GM18861 (cell line): ENCODE data around the gene ASF1A.

Experiments
- ATAC-seq: cut with Tn5 transposase; IDR thresholded peaks from one replicate; pipeline ENCODE4 v1.9.1; 2021; ENCODE audit not compliant: unreplicated experiment

The ASF1A gene

DNA sequence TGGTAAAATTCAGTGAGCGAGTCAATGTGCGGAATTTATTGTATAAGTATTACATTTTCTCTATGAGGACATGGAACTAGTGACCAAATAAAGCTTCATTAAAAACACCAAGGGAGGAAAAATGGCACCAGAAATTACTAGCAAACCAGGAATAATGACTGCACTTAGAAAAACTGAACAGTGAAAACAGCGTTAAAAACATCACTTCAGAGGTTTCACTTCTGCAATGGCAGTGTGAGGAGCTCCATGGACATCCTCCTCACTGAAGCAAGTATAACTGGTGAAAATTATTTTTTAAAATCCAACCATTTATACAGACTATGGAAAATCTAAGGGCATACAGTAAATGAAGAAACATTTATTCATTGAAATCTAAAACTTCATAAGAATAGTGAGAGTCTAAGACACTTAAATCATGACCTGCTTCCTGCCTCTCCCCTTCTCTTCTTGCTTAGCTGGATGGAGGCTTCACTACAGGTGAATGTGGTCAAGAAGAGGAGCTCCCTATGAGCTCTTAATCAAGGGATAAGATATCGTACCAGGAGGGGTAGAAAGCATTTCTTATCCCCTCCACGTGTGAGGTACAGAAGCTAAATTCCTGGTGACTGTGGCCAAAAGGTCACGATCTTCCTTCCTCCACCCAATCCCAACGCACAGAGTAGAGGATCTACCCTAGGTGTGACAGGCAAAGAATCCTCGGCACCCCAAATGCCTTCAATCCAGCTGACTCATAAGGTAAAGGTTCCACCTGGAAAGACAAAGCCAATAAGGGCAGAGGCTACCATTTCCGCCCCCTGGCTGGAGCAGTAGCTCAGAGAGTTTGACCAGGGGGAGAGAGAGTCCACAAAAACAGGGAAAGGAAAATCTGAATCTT is 12.3 kb upstream of the ASF1A start:
- peak; percentile 83 for ATAC-seq

DNA sequence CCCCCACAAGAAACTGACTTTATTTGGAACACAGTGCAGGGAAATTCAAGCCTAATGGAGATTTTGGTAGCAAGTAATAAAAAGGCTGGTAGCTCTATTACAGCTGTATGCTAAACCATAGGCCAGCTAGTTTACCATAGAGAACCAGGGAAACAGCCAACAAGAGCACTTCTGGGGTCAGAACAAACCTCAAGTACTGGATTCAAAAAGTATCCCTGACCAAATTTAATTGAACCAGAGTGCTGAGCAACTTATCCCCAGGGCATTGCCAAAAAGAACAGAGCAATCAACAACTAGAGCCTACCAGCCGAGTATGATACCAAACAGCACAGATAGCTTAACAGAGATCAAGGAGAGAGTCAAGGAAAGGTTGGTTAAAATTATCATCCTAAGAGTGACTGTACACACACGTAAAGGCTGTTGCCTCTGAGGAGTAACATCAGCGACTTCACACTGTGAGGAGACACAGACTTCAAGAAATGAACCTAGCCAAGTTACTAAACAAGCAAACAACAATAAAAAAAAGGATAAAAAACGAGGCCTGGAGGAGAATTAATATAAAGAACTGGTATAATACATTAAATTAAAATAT is 11.5 kb upstream of the ASF1A start:
- no peak for ATAC-seq

- no peak for ATAC-seq
Observed at GRCh38 chr6:118886641-118887040, 7.3 kb upstream of the ASF1A start.

DNA sequence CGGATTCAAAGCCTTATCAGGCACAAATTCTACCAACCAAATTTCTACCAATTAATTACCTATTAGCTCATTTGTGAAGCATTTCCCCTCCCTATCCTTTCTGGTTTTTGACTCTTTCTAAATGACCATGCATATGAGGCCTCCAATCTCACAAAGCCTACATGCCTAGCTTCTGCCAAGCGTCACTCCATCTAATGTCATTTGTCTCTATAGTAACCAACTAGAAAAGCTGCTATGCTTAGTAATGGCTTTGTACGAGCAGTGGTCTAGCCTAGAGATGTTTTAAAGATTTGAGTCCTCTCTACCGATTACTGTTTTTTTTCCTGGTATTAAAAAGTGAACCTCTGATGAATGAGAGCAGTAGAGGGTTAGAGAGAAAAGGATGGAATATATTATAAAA is 4.8 kb upstream of the ASF1A start:
- ATAC-seq, result no peak

GRCh38 chr6:118890997-118891790 is 2.8 kb upstream of the ASF1A start:
- peak; percentile 24 for ATAC-seq

DNA sequence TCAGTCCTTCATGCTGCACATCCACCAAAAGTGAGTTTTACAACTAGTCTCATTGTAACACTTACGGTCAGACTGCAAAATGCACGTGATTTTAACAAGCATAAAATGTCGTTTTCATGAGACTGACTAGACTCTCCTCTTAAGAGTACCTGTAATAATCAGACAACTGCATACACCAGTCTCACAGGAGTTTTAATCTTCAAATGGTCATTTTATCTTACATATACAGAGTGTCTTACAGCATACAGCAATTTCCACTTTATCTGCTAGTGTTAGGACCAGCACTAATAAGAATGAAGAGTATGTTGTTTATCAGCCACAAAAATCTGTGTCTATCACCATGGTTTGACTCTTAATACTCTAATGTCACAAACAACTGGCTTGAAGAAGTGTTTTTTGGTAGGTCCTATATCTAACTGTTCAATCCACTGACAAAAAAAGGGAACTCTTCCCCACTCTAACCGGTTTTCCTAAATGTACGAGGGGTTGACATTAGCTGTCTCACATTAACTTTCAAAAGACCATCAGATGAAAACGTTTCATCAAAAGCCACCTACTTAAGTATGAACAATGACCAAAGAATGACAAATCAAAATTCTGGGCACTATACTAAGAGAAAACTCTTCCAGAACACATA is 1.5 kb upstream of the ASF1A start:
- no peak for ATAC-seq

GRCh38 chr6:118893064-118893806 is 717 bp upstream of the ASF1A start:
- peak; percentile 4 for ATAC-seq

DNA sequence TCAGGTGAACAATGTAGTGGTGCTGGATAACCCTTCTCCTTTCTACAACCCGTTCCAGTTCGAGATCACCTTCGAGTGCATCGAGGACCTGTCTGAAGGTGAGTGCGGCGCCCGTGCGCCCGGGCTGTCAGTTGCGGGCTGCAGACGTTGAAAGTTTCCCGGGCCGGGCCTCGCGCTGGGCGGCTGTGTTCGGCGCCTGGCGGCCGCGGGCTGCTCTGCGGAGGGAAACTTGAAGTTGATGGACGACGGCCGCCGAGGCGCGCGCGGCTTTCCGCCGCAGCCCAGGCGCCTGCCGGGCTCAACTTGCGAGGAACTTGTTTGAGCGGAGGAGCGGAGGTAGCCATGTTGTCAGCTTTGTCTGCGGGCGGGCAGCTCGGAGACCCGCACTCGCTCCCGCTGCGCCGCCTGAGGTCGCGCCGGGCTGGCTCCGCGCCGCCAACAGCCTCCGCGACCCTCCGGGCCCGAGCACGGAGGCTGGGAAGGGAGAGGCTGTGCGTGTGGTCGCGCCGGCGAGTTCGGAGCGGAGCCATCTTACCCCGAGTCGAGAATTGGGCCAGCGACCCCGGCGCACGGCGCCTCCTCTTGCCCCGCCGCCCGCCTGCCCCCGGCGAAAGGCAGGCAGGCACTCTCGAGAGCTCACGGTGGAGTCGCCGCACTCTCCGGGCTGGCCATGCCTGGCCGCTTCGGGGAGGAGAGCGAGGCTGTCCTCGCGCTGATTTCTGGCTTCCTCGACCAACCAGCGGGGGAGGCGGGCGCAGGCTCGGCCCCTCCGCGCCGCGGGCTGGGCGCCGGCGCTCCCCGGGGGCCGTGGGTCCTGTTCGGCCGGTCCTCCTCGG is 691 bp downstream of the ASF1A start:
- ATAC-seq, result peak; percentile 31

DNA sequence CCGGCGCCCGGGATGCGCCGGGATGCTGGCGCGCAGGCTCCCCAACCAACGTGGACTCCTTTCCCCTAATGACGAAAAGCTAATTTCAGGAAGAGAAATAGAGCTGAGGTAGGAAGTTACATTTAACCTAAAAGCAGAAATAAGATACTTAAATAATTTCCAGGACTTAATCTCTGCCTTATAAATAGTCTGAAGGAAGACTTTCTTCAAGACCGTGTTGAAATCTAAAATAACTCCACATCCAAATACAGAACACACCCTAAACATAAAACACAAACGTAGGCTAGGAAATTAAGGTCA is 1.3 kb downstream of the ASF1A start:
- ATAC-seq, result no peak

GRCh38 chr6:118895859-118896258 is 1.9 kb downstream of the ASF1A start:
- no peak for ATAC-seq

- ATAC-seq, result peak; percentile 29
Observed at GRCh38 chr6:118896339-118897136, 2.6 kb downstream of the ASF1A start.

GRCh38 chr6:118897386-118897785 is 3.4 kb downstream of the ASF1A start:
- no peak for ATAC-seq

- no peak for ATAC-seq
Observed at GRCh38 chr6:118899948-118900347, 6.0 kb downstream of the ASF1A start.

GRCh38 chr6:118902726-118903125 is 8.8 kb downstream of the ASF1A start:
- ATAC-seq, result no peak

DNA sequence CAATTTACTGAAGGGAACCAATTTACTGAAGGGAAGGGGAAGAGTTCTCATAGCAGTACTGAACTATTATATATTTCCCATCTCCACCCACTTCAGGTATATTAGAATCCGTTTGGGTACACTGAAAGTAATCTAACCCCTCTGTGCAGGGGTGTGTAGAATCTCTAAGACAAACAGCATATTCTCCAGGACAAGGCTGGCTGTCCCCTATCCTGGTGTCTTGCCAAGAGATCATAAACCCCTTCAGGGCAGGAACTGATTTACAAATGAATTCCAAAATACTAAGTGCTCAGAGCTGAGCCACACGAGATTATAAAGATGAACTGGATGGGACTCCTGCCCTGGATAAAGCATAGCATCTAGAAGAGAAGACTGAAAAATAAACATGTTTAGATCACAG is 9.2 kb downstream of the ASF1A start:
- ATAC-seq, result no peak

GRCh38 chr6:118903691-118904090 is 9.7 kb downstream of the ASF1A start:
- no peak for ATAC-seq

GRCh38 chr6:118905084-118905483 is 11.1 kb downstream of the ASF1A start:
- ATAC-seq, result no peak

DNA sequence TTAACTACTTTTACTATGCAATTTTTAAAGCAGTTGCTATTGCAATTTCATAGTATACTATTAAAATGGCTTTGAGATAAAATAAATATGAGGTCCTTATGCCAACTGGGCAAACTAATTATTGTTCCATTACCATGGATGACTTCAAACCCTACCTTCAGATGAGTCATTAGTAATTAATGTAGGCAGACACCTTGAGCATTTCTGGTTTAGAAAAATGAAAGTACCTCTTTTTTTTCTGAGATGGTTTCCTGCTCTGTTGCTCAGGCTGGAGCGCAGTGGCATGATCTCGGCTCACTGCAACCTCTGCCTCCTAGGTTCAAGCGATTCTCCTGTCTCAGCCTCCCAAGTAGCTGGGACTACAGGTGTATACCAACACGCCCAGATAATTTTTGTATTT is 11.9 kb downstream of the ASF1A start:
- no peak for ATAC-seq

GRCh38 chr6:118908441-118908840 is 14.5 kb downstream of the ASF1A start:
- ATAC-seq, result no peak
